PC-3 (cell line): ENCODE results near the gene UTS2R.

Source experiments
- CTCF ChIP-seq: fragments of 300-600 bp; sonication (generic); conservative IDR thresholded peaks from 2 replicates; pipeline ENCODE4 v1.5.1; 2017; ENCODE audit warnings: antibody characterized with exemption, low read depth, mild to moderate bottlenecking, low read length
- EZH2 ChIP-seq: fragments of 300-600 bp; sonication (generic); IDR thresholded peaks from one replicate; pipeline ENCODE4 v1.6.1; 2017; ENCODE audit warnings: antibody characterized with exemption, mild to moderate bottlenecking, low read length; ENCODE audit not compliant: unreplicated experiment
- EZH2phosphoT487 ChIP-seq: fragments of 300-600 bp; sonication (generic); IDR thresholded peaks from 2 replicates; pipeline ENCODE4 v1.6.1; 2018; ENCODE audit warnings: mild to moderate bottlenecking, antibody characterized with exemption, low read length, borderline replicate concordance

- TF ChIP-seq CTCF (no peak), EZH2phosphoT487 (no peak), EZH2 (no peak)
Measured at GRCh38 chr17:82408938-82409318, 37.4 kb downstream of the UTS2R start.
